Measurements from ENCODE around the gene UTP14C. TPM values are rescaled to one million over a fixed set of nuclear protein-coding genes. Genes with fewer than 3 reads are reported as not detected.
"Not testable (repeated sequence)": the region's sequence is repeated elsewhere in the genome, so short reads cannot be mapped to it uniquely, and the experiment has no call there.

UTP14C gene, protein sequence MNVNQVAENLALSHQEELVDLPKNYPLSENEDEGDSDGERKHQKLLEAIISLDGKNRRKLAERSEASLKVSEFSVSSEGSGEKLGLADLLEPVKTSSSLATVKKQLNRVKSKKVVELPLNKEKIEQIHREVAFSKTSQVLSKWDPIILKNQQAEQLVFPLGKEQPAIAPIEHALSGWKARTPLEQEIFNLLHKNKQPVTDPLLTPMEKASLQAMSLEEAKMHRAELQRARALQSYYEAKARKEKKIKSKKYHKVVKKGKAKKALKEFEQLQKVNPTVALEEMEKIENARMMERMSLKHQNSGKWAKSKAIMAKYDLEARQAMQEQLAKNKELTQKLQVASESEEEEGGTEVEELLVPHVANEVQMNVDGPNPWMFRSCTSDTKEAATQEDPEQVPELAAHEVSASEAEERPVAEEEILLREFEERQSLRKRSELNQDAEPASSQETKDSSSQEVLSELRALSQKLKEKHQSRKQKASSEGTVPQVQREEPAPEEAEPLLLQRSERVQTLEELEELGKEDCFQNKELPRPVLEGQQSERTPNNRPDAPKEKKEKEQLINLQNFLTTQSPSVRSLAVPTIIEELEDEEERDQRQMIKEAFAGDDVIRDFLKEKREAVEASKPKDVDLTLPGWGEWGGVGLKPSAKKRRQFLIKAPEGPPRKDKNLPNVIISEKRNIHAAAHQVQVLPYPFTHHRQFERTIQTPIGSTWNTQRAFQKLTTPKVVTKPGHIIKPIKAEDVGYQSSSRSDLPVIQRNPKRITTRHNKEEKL
- 14.3 TPM for polyA plus RNA-seq (2013, experiment 1 of 2; ENCODE audit: insufficient read length)
- 15.7 TPM for polyA plus RNA-seq (2013, experiment 2 of 2; ENCODE audit: insufficient read length)

DNA sequence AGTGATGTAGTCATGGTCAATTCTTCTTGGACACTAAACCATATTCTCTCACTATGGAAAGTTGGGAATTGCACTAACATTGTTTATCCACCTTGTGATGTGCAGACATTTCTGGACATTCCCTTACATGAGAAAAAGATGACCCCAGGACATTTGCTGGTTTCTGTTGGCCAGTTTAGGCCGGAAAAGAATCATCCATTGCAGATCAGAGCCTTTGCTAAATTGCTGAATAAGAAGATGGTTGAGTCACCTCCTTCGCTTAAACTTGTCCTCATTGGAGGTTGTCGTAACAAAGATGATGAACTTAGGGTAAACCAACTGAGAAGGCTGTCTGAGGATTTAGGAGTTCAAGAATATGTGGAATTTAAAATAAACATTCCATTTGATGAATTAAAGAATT lies at the start of gene UTP14C:
TSS of gene UTP14C (plus strand) at position 211 of the 400 bp plus-strand sequence. CDS start 4,114 bp downstream, outside the sequence.
- no peak for DNase-seq

- no peak for DNase-seq
Measured at GRCh38 chr13:51976423-51976822, 48.1 kb upstream of the UTP14C start.

DNA sequence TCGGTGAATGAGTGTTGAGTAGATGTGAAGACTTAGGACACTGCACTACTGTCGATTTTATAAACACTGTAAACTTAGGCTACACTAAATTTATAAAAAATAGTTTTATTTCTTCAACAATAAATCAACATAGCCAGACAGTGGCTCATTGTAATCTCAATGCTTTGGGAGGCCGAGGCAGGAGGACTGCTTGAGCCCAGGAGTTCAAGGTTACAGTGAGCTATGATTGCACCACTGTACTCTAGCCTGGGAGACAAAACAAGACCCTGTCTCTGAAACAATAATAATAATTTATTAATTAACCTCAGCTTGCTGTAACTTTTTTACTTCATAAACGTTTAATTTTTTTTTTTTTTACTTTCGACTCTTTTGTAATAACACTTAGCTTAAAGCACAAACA lies 47.6 kb upstream of the UTP14C start:
- no peak for DNase-seq

GRCh38 chr13:51977625-51978024 lies 46.9 kb upstream of the UTP14C start:
- peak; percentile 36 for DNase-seq

DNA sequence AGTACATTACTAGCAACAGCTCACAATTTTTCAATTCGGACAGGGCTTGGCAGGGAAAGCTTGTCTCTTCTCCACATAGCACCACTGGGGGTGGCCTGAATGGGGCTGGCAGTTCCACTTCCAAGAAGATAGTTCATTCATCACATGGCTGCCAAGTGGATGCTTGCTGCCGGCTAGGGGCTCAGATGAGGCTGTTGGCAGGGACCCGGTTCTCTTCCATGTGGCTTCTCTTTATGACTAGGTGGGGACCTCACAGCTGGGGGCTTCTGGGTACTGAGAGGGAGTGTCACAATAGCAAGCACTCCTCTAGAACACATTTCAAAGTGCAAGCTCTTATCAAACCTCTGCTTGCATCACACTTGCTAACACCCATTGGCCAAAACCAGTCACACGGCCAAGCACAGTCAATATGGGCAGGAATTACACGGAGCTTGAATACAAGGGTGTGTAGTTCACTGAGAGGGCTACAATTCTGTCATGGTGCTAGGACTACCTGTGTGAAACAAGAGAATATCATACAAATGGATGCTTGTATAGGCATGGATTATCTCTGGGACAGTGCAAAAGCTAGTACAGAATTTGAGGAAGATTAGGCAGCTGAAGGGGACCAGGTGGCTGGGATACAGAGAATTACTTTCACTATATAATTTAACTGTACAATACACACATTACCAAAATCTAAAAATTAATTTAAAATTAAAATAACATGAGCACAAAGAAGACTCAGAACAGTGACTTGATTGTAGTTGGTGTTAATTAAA lies 45.5 kb upstream of the UTP14C start:
- no peak for DNase-seq

- no peak for DNase-seq
Measured at GRCh38 chr13:51980908-51981307, 43.6 kb upstream of the UTP14C start.

DNA sequence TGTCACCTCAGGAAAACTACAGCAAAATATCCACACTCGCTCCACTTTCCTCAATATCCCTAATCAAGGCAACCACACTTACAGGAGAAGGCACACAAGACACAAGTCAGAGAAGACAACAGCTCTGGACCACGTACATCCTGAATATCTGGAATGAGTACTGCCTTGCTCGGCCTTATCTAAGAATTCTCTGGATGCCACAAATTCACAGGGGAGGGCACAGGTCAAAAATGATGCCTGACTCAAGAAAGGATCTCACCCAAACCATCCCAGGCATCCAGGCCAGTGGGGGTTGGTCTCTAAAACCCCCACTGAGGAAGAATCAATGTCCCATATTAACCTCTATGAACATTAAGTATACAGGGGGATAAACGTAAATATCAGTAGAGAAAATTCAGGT lies 43.1 kb upstream of the UTP14C start:
- peak; percentile 57 for DNase-seq

GRCh38 chr13:51983292-51983691 lies 41.2 kb upstream of the UTP14C start:
- DNase-seq = not testable (repeated sequence)

DNA sequence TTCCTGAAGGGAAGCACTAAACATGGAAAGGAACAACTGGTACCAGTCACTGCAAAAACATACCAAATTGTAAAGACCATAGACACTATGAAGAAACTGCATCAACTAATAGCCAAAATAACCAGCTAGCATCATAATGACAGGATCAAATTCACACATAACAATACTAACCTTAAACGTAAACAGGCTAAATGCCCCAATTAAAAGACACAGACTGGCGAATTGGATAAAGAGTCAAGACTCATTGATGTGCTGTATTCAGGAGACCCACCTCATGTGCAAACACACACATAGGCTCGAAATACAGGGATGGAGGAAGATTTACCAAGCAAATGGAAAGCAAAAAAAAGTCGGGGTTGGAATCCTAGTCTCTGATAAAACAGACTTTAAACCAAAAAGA lies 39.6 kb upstream of the UTP14C start:
- not testable (repeated sequence) for DNase-seq

DNA sequence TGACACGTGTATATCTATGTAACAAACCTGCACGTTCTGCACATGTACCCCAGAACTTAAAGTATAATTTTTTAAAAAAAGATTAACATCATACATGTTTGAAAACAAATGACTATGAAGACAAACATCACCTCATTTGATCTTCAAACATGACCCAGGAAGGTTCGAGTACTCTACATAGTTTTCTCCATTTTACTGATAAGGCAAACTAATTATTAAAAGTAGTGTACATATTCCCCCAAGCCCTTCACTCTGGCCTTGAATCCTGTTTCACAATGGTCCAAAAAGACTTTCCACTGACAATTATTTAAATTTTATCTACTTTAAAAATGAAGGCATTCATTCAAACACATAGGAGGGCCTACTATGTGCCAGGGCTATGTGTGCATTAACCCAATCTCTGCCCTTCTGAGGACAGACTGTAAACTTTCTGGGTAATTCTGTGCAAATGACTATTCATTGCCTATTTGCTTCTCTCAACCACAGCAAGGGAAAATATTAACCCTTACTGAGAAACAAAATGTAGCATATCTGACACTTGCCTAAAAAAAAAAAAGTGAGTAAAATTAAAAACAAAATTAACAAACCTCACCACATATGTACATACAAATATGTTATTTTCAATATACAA lies 35.4 kb upstream of the UTP14C start:
- DNase-seq = no peak

DNA sequence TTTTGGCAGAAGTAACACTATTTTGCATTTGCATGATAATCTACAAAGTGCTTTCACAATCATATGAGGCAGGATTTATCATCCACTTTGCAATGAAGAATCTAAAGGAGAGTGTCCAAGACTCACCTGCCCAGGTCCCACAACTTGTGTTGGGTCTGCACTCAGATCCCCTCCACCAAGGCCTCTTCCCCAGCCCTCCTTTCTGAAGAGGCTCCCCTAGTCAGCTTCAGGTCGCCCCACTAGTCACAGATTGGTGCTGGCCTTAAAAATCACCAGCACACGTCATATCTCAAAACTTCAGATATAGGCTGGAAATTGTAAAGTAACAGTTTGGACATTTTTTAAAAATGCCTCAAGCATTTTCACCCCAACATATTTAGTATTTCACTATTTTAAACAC lies 30.8 kb upstream of the UTP14C start:
- no peak for DNase-seq

- DNase-seq = no peak
Measured at GRCh38 chr13:51995677-51996551, 28.6 kb upstream of the UTP14C start.

DNA sequence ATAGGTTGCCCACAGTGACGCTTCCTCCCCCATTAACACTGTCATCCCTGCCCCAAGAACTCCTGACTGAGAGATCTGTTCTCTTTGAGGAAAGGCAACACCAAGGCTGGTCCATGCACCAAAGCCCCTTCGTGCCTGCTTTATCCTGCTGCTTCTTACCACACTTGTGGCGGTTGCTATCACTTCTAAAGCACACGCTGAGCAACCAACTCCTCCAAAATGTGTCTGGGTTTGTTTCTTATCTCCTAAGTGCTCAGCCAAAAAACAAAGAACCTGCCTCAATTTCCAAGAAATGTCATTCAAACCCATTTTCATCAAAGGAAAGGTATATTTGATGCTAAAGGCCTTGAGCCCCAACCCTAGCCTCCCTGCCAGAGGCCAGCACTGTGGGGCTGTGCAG lies 27.9 kb upstream of the UTP14C start:
- no peak for DNase-seq

- no peak for DNase-seq
Measured at GRCh38 chr13:51997186-51997585, 27.3 kb upstream of the UTP14C start.

GRCh38 chr13:51997641-51998330 lies 26.7 kb upstream of the UTP14C start:
- no peak for DNase-seq

GRCh38 chr13:51998723-51999509 lies 25.6 kb upstream of the UTP14C start:
- no peak for DNase-seq

DNA sequence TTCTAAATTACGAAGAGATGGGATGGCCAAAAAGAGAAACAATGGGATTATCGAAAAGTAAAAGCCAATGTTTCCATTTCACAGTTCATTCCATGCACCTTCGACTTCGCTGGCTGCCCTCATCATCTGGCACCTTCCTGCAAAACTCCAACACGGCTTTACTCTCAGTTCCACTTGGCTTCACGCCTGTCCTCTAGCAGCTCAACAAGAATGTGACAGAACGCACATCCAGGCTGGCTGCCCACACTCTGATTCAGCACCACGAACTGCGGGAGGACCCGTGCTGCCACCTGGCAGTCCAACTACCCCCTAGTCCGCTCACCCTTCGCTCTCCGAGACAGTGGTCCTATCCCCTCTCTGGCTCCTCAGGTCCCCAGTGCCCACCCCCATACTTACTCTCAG lies 25.0 kb upstream of the UTP14C start:
- DNase-seq = no peak

GRCh38 chr13:51999921-52000320 lies 24.6 kb upstream of the UTP14C start:
- DNase-seq = no peak

GRCh38 chr13:52001120-52001731 lies 23.3 kb upstream of the UTP14C start:
- DNase-seq = peak; percentile 35

All from fibroblast of skin of back (primary cell).